Endothelial cell of umbilical vein (primary cell): ENCODE results near the gene TESMIN.

ENCODE experiments used
- EZH2 ChIP-seq: IDR thresholded peaks from 2 replicates; pipeline ENCODE4 v1.6.1; 2012; ENCODE audit warnings: borderline replicate concordance, low read depth, mild to moderate bottlenecking, moderate library complexity, low read length, inconsistent platforms; ENCODE audit not compliant: severe bottlenecking
- GATA2 ChIP-seq: IDR thresholded peaks from 2 replicates; pipeline ENCODE4 v1.7.0; 2011; ENCODE audit warnings: low read depth, mild to moderate bottlenecking, moderate library complexity, mixed read lengths, low read length; ENCODE audit not compliant: insufficient read length, insufficient read depth
- JUN ChIP-seq: IDR thresholded peaks from 2 replicates; pipeline ENCODE4 v1.6.1; 2011; ENCODE audit warnings: borderline replicate concordance, low read depth; ENCODE audit not compliant: insufficient read length, insufficient read depth
- MYC ChIP-seq: IDR thresholded peaks from one replicate; pipeline ENCODE4 v1.6.1; 2011; ENCODE audit warnings: mild to moderate bottlenecking, low read depth, low read length
- POLR2A ChIP-seq: IDR thresholded peaks from 2 replicates; pipeline ENCODE4 v1.6.1; 2012; ENCODE audit warnings: low read depth, mild to moderate bottlenecking, control low read depth, low read length
- POLR2AphosphoS5 ChIP-seq: IDR thresholded peaks from 2 replicates; pipeline ENCODE4 v1.6.1; 2012; ENCODE audit warnings: low read depth, mild to moderate bottlenecking, control low read depth, low read length, moderate library complexity; ENCODE audit not compliant: insufficient read depth
- TF ChIP-seq, protein P1 (sequence below), 2 donors: IDR thresholded peaks; 1 replicate in 1 of 2; 2 replicates in 1 of 2; pipeline ENCODE4 v1.5.1; 2011; ENCODE audit warnings: low read length in 2 of 2, mild to moderate bottlenecking in 2 of 2, moderate library complexity in 2 of 2, control low read depth in 1 of 2, inconsistent platforms in 1 of 2, low read depth in 1 of 2; ENCODE audit not compliant: insufficient read depth in 1 of 2; ENCODE audit errors: extremely low read depth in 1 of 2
- TF ChIP-seq, protein P2 (sequence below): IDR thresholded peaks from 2 replicates; pipeline ENCODE4 v1.6.1; 2011; ENCODE audit not compliant: insufficient read depth, insufficient read length

DNA sequence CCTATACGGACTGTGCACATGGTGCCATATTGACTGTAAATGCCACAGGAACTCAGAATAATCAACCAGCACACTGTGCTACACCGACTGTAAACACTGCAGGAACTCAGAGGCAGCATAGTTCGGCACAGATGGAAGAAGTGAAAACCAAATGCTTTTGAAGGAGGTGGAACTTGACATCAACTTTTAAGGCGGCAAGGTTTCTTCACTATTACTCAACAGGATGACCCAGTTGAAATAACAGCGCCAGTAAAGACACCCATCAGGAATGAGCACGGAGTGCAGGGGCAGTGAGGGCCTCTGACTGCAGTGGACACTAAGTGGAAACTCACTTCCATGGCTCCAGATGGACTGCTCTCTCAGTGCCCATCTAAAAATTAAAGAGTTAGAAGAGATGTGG is 15.7 kb downstream of the TESMIN start:
- TF ChIP-seq, protein P1, sequence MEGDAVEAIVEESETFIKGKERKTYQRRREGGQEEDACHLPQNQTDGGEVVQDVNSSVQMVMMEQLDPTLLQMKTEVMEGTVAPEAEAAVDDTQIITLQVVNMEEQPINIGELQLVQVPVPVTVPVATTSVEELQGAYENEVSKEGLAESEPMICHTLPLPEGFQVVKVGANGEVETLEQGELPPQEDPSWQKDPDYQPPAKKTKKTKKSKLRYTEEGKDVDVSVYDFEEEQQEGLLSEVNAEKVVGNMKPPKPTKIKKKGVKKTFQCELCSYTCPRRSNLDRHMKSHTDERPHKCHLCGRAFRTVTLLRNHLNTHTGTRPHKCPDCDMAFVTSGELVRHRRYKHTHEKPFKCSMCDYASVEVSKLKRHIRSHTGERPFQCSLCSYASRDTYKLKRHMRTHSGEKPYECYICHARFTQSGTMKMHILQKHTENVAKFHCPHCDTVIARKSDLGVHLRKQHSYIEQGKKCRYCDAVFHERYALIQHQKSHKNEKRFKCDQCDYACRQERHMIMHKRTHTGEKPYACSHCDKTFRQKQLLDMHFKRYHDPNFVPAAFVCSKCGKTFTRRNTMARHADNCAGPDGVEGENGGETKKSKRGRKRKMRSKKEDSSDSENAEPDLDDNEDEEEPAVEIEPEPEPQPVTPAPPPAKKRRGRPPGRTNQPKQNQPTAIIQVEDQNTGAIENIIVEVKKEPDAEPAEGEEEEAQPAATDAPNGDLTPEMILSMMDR (IDR thresholded peaks at IDR 0.05; ENCODE audit: extremely low read depth in 1 of 2, insufficient read depth in 1 of 2, low read depth in 1 of 2, low read length in 2 of 2) = no peak
- no peak for TF ChIP-seq EZH2
- TF ChIP-seq POLR2A = no peak
- TF ChIP-seq GATA2 = no peak
- TF ChIP-seq JUN = no peak
- TF ChIP-seq POLR2AphosphoS5 = no peak
- TF ChIP-seq, protein P2, sequence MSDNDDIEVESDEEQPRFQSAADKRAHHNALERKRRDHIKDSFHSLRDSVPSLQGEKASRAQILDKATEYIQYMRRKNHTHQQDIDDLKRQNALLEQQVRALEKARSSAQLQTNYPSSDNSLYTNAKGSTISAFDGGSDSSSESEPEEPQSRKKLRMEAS = no peak
- no peak for TF ChIP-seq MYC
